Spleen (tissue), 7 donors: ENCODE measurements around the gene LRRK1.

Experiments
- CTCF ChIP-seq, 11 experiments: fragments of 200-600 bp in 7 of 11; fragments of 450-650 bp in 4 of 11; sonication (generic) in 4 of 11; IDR thresholded peaks in 8 of 11; conservative IDR thresholded peaks in 3 of 11; 1 replicate in 7 of 11; 2 replicates in 4 of 11; pipeline versions ENCODE4 v1.4.0 to v1.8.0; 2016 to 2021; ENCODE audit warnings: antibody characterized with exemption in 11 of 11, inconsistent platforms in 4 of 11, mild to moderate bottlenecking in 1 of 11
- POLR2A ChIP-seq, 3 donors: fragments of 450-650 bp; IDR thresholded peaks; one replicate each; pipeline ENCODE4 v1.5.1; 2017; ENCODE audit warnings: antibody characterized with exemption in 3 of 3, mild to moderate bottlenecking in 1 of 3
- donor health status: DM: no; HTN: no; CAD: no; lungs with moderate emphysema.
- donor health status: DM: no; HTN: no; CAD: no.
- donor health status: DM: no; HTN: no; CAD: no.

- TF ChIP-seq CTCF (IDR thresholded peaks at IDR 0.05 in 8 of 11, conservative IDR thresholded peaks at IDR 0.05 in 3 of 11) (no peak), POLR2A (IDR thresholded peaks at IDR 0.05) (no peak)
Observed at GRCh38 chr15:100905850-100906249, 13.3 kb upstream of the LRRK1 start.
